GM12878 (cell line): ENCODE results near the gene TESK2. TPM values are rescaled to one million over a fixed set of nuclear protein-coding genes. Genes with fewer than 3 reads are reported as not detected.
A peak's percentile ranks its signal among the peaks of the same experiment; 100 is the strongest.

Experiments used
- ATAC-seq: fragments of 200-7000 bp; cut with Tn5 transposase; 3 replicates; pipeline ENCODE4 v1.9.1; 2020; ENCODE audit warnings: mild to moderate bottlenecking, moderate library complexity
- BruUV-seq: library from RNA; stranded (reverse); fragments of 400-500 nt; replicated peaks from 2 replicates; lab custom pipeline; 2021; lab: Mats Ljungman, UMichigan
- CTCF ChIA-PET: fragments of 300-600 bp; sonication (Branson Sonifier 250); formaldehyde crosslinking; extraction: SDS; loops from one replicate; lab custom pipeline; 2021; ENCODE audit warnings: inconsistent platforms; lab: Yijun Ruan, JAX
- POLR2A ChIA-PET: fragments of 350-600 bp; formaldehyde crosslinking; extraction: SDS; loops from one replicate; lab custom pipeline; 2021; ENCODE audit warnings: inconsistent platforms; lab: Charles Lee
- RAD21 ChIA-PET: fragments of 300-600 bp; sonication (Branson Sonifier 250); formaldehyde crosslinking; loops from one replicate; lab custom pipeline; 2023; ENCODE audit warnings: antibody characterized with exemption; ENCODE audit not compliant: unreplicated experiment; lab: Charles Lee
- SMC1A ChIA-PET: fragments of 300-600 bp; sonication (Branson Sonifier 250); formaldehyde crosslinking; loops from one replicate; lab custom pipeline; 2023; ENCODE audit not compliant: unreplicated experiment, uncharacterized antibody; lab: Charles Lee
- DNase-seq: peaks from one replicate; pipeline ENCODE4 v3.0.0-alpha.2; 2011; ENCODE audit warnings: low read depth, low spot score
- FAIRE-seq: peaks from 3 replicates; lab custom pipeline; 2011; peaks lifted over from hg19 to GRCh38; lab: Jason Lieb, UNC
- H2AFZ ChIP-seq: 2 replicates; pipeline ENCODE4 v1.6.0; 2011; ENCODE audit warnings: low read depth, low read length, control low read depth; ENCODE audit not compliant: control insufficient read depth
- H3K27ac ChIP-seq: 2 replicates; pipeline ENCODE4 v1.5.1; 2011; ENCODE audit warnings: control low read depth; ENCODE audit not compliant: control insufficient read depth, insufficient read depth
- H3K27me3 ChIP-seq, 2 experiments: replicated peaks in 1 of 2; 2 replicates each; pipeline versions ENCODE4 v1.6.0 to v1.6.1; 2011; ENCODE audit warnings: low read length in 1 of 2; ENCODE audit not compliant: control insufficient read depth in 2 of 2, insufficient read depth in 2 of 2
- H3K36me3 ChIP-seq, 2 experiments: 2 replicates each; pipeline ENCODE4 v1.5.1; 2011; ENCODE audit warnings: low read length in 1 of 2; ENCODE audit not compliant: control insufficient read depth in 2 of 2, insufficient read depth in 2 of 2
- H3K4me1 ChIP-seq: 2 replicates; pipeline ENCODE4 v1.6.1; 2011; ENCODE audit warnings: mild to moderate bottlenecking, low read length, moderate library complexity, mixed read lengths; ENCODE audit not compliant: control insufficient read depth, insufficient read depth
- H3K4me2 ChIP-seq: 2 replicates; pipeline ENCODE4 v1.6.0; 2011; ENCODE audit warnings: control low read depth; ENCODE audit not compliant: control insufficient read depth, insufficient read depth
- H3K4me3 ChIP-seq: fragments of 200-600 bp; sonication (generic); 2 replicates; pipeline ENCODE4 v1.5.1; 2016
- H3K79me2 ChIP-seq: 2 replicates; pipeline ENCODE4 v1.6.0; 2011; ENCODE audit warnings: low read length; ENCODE audit not compliant: control insufficient read depth, insufficient read depth
- H3K9ac ChIP-seq: 2 replicates; pipeline ENCODE4 v1.8.0; 2011; ENCODE audit warnings: low read length, control low read depth, mixed read lengths; ENCODE audit not compliant: control insufficient read depth, insufficient read depth
- H3K9me3 ChIP-seq: replicated peaks from 3 replicates; pipeline ENCODE4 v1.5.1; 2011; ENCODE audit warnings: mild to moderate bottlenecking, low read length; ENCODE audit not compliant: control insufficient read depth, insufficient read depth
- H4K20me1 ChIP-seq: 2 replicates; pipeline ENCODE4 v1.6.0; 2011; ENCODE audit not compliant: control insufficient read depth, insufficient read depth
- BHLHE40 ChIP-seq, 2 experiments: fragments of 450-650 bp in 1 of 2; IDR thresholded peaks; 2 replicates each; pipeline ENCODE4 v1.6.1; 2011 to 2017; ENCODE audit warnings: low read depth in 2 of 2, borderline replicate concordance in 1 of 2, improper control_type of control experiment in 1 of 2, low read length in 1 of 2, mild to moderate bottlenecking in 1 of 2
- IKZF1 ChIP-seq: fragments of 450-650 bp; conservative IDR thresholded peaks from 2 replicates; pipeline ENCODE4 v1.6.1; 2017; ENCODE audit warnings: antibody characterized with exemption, mild to moderate bottlenecking
- IKZF2 ChIP-seq, 2 experiments: fragments of 450-650 bp; IDR thresholded peaks; 2 replicates each; pipeline ENCODE4 v1.6.1; 2017; ENCODE audit warnings: mild to moderate bottlenecking in 2 of 2, moderate library complexity in 2 of 2
- MYB ChIP-seq: fragments of 150-350 bp; IDR thresholded peaks from 2 replicates; pipeline ENCODE4 v1.6.1; 2014; ENCODE audit warnings: mild to moderate bottlenecking, low read depth, low read length, borderline replicate concordance
- NR2C2 ChIP-seq: IDR thresholded peaks from 2 replicates; pipeline ENCODE4 v1.6.1; 2011; ENCODE audit warnings: borderline replicate concordance, low read depth; ENCODE audit not compliant: control insufficient read depth, insufficient read length
- RAD21 ChIP-seq: IDR thresholded peaks from 2 replicates; pipeline ENCODE4 v1.6.1; 2011; ENCODE audit warnings: mild to moderate bottlenecking, low read depth, low read length, moderate library complexity; ENCODE audit not compliant: insufficient read depth
- RB1 ChIP-seq: fragments of 450-650 bp; formaldehyde crosslinking; IDR thresholded peaks from 2 replicates; pipeline ENCODE4 v1.6.1; 2017; ENCODE audit warnings: mild to moderate bottlenecking, borderline replicate concordance
- SMC3 ChIP-seq: IDR thresholded peaks from 2 replicates; pipeline ENCODE4 v1.6.1; 2011; ENCODE audit warnings: low read length, improper control_type of control experiment, borderline replicate concordance
- STAT1 ChIP-seq: fragments of 450-650 bp; conservative IDR thresholded peaks from 2 replicates; pipeline ENCODE4 v1.6.1; 2014; ENCODE audit warnings: antibody characterized with exemption, mild to moderate bottlenecking
- YY1 ChIP-seq: IDR thresholded peaks from 2 replicates; pipeline ENCODE4 v1.6.1; 2011; ENCODE audit warnings: low read depth, mild to moderate bottlenecking, low read length
- ZBTB33 ChIP-seq: fragments of 450-650 bp; IDR thresholded peaks from 2 replicates; pipeline ENCODE4 v1.6.1; 2017; ENCODE audit warnings: mild to moderate bottlenecking
- WGBS: methylation state at CpG from one replicate; pipeline ENCODE4 v1.1.6; 2016; ENCODE audit warnings: low lambda C conversion rate; ENCODE audit not compliant: insufficient replicate concordance, insufficient coverage; ENCODE audit errors: missing lambda C conversion rate; 5-methylcytosine and 5-hydroxymethylcytosine counted together
- in situ Hi-C: fragments of 300-500 bp; cut with MboI; formaldehyde crosslinking; loops from 9 replicates; pipeline ENCODE4 v1.14.3; 2018; ENCODE audit warnings: mixed read lengths
- intact Hi-C: fragments of 100-400 bp; cut with micrococcal nuclease; formaldehyde crosslinking; loops from one replicate; pipeline ENCODE4 v1.14.2; 2022; ENCODE audit not compliant: unreplicated experiment
- polyA plus RNA-seq, 11 experiments: library from polyadenylated mRNA; depleted of rRNA in 4 of 11; unstranded in 6 of 11; stranded (reverse) in 5 of 11; fragments of >200 nt; fragmentation: Nextera tagmentation in 4 of 11; fragmentation: Illumina TruSeq in 1 of 11; extraction: Ambion mirVana in 4 of 11; extraction: Trizol in 1 of 11; gene quantifications; 1 replicate in 1 of 11; 2 replicates in 10 of 11; pipeline versions ENCODE4 v1.2.1 to v1.2.3, GENCODE V29; 2011 to 2016; ENCODE audit warnings: inconsistent platforms in 2 of 11, missing spikeins in 2 of 11, low read depth in 1 of 11
- total RNA-seq, 4 experiments: library from RNA; depleted of rRNA in 3 of 4; stranded (reverse); fragments of >200 nt in 3 of 4; fragmentation: Illumina TruSeq in 1 of 4; extraction: Trizol in 1 of 4; gene quantifications; 2 replicates each; pipeline versions ENCODE4 v1.2.1 to v1.2.3, GENCODE V29; 2013 to 2021

The TESK2 gene
- total and polyA plus RNA-seq, 10 of the 15 experiments (the other 5 are each of a cell fraction or from before 2014, with no cell fraction given), result 2.2 to 10.0 (median 5.7) TPM

GRCh38 chr1:45300669-45300997, 190.3 kb downstream of the TESK2 start:
- Histone ChIP-seq H3K4me1 (peaks cover 7% of the 10 kb centered on the region), H4K20me1 (no peaks in the 10 kb centered on the region), H2AFZ (no peak overlapping the region), H3K4me3 (no peak overlapping the region), H3K79me2 (peaks cover 7% of the 10 kb centered on the region), H3K4me2 (no peak overlapping the region), H3K27ac (no peak overlapping the region), H3K9me3 (no peaks in the 10 kb centered on the region), H3K27me3 (no peaks in the 10 kb centered on the region), H3K36me3 (no peaks in the 10 kb centered on the region), H3K9ac (no peak overlapping the region)
- POLR2A ChIA-PET, result interaction anchor here (0.6 to 0.7 kb wide), 3 partner anchors 563 to 1452 kb away, joined by 3 to 6 read pairs (median 4); no protein-coding TSS in a partner anchor
- 46% methylated on average over 2 of the region's 2 CpGs for whole genome bisulfite sequencing
- DNase-seq (no peak), ATAC-seq (no peak), FAIRE-seq (no peak)
- in situ Hi-C loops, result loop anchor here (5.0 kb wide), 3 partner anchors 288 to 583 kb away; partner anchors contain the start of genes HECTD3 and UROD
- CTCF ChIA-PET, result interaction anchor here (0.9 to 10.7 kb wide), 16 partner anchors 9 to 579 kb away, joined by 3 to 252 read pairs (median 8); partner anchors contain the start of genes HECTD3, TESK2 and UROD
- RAD21 ChIA-PET, result interaction anchor here (0.7 to 10.1 kb wide), 8 partner anchors 8 to 571 kb away, joined by 3 to 313 read pairs (median 7); partner anchors contain the start of genes HECTD3, MUTYH, TESK2 and TOE1
- no peak for TF ChIP-seq BHLHE40 (IDR thresholded peaks at IDR 0.05; ENCODE audit: borderline replicate concordance in 1 of 2, low read depth in 2 of 2, low read length in 1 of 2)
- BruUV-seq, result TSS peak; percentile 41
- SMC1A ChIA-PET, result interaction anchor here (0.6 to 9.2 kb wide), 12 partner anchors 9 to 571 kb away, joined by 3 to 284 read pairs (median 4); partner anchors contain the start of genes HECTD3, MUTYH, TOE1 and UROD
- intact Hi-C loops, result loop anchor here (1.0 to 5.0 kb wide), 5 partner anchors 282 to 573 kb away; no protein-coding TSS in a partner anchor

GRCh38 chr1:45299981-45300668, 190.8 kb downstream of the TESK2 start:
- Histone ChIP-seq H3K4me1 (peaks cover 2% of the 10 kb centered on the region), H3K27me3 (no peaks in the 10 kb centered on the region), H3K9ac (no peak overlapping the region), H3K4me3 (no peak overlapping the region), H4K20me1 (no peaks in the 10 kb centered on the region), H3K27ac (no peak overlapping the region), H3K79me2 (peaks cover 7% of the 10 kb centered on the region), H2AFZ (no peak overlapping the region), H3K4me2 (no peak overlapping the region), H3K9me3 (no peaks in the 10 kb centered on the region), H3K36me3 (no peaks in the 10 kb centered on the region)
- CTCF ChIA-PET, result interaction anchor here (0.8 to 10.7 kb wide), 21 partner anchors 8 to 579 kb away, joined by 3 to 252 read pairs (median 4); partner anchors contain the start of genes CCDC163, HECTD3, MMACHC and TESK2
- DNase-seq (no peak), ATAC-seq (peak; percentile 19), FAIRE-seq (peak; percentile 97)
- POLR2A ChIA-PET, result interaction anchor here (0.6 to 1.0 kb wide), 3 partner anchors 288 to 1452 kb away, joined by 3 to 6 read pairs (median 4); partner anchors contain the start of gene UROD
- BruUV-seq, result no TSS peak
- 0% methylated on average over 4 of the region's 4 CpGs for WGBS
- intact Hi-C loops, result loop anchor here (1.0 to 5.0 kb wide), 5 partner anchors 282 to 573 kb away; no protein-coding TSS in a partner anchor
- RAD21 ChIA-PET, result interaction anchor here (0.9 to 10.1 kb wide), 8 partner anchors 8 to 570 kb away, joined by 3 to 313 read pairs (median 4); partner anchors contain the start of genes HECTD3, MUTYH, PLK3 and RPS8
- in situ Hi-C loops, result loop anchor here (5.0 kb wide), 3 partner anchors 288 to 583 kb away; partner anchors contain the start of genes HECTD3 and UROD
- SMC1A ChIA-PET, result interaction anchor here (0.6 to 9.2 kb wide), 12 partner anchors 8 to 571 kb away, joined by 3 to 284 read pairs (median 4); partner anchors contain the start of genes HECTD3, MUTYH, TOE1 and UROD
- 0 out of 2 replicates have a peak, but pooled peaks have one; percentile 18 for TF ChIP-seq YY1
- no peak for TF ChIP-seq NR2C2
- 0 out of 4 replicates have a peak, but pooled peaks have one; percentile 18 to 24 for TF ChIP-seq IKZF2 (IDR thresholded peaks at IDR 0.05)
- no peak for TF ChIP-seq MYB
- 0 out of 2 replicates have a peak, but pooled peaks have one; percentile 56 for TF ChIP-seq RB1
- 0 out of 2 replicates have a peak, but pooled peaks have one; percentile 32 for TF ChIP-seq STAT1
- TF ChIP-seq IKZF1, result peak; percentile 47
- TF ChIP-seq RAD21, result peak; percentile 92
- peak; percentile 81 for TF ChIP-seq SMC3
- TF ChIP-seq ZBTB33, result no peak
